T47D (cell line): ENCODE measurements around the gene CD247.

Experiments
- DNase-seq, 2 experiments: peaks; one replicate each; pipeline versions ENCODE4 v3.0.0 to v3.0.0-alpha.2; 2011 to 2012; ENCODE audit warnings: low read depth in 1 of 2, low spot score in 1 of 2
- JUND ChIP-seq: IDR thresholded peaks from 2 replicates; pipeline ENCODE4 v1.6.1; 2012; ENCODE audit warnings: low read depth
- in situ Hi-C: cut with HindIII; loops from 2 replicates; pipeline ENCODE4 v1.10.0; 2016; ENCODE audit warnings: low sequenced_read_pairs, low pct_unique_long_range_greater_than_20kb

Gene CD247

GRCh38 chr1:167408355-167408754, 110.0 kb downstream of the CD247 start:
- no peak for DNase-seq
- in situ Hi-C loops, result no loop called here
- TF ChIP-seq JUND, result no peak

- in situ Hi-C loops, result no loop called here
- TF ChIP-seq JUND, result no peak
- DNase-seq, result no peak
Measured at GRCh38 chr1:167404908-167405307, 113.4 kb downstream of the CD247 start.

DNA sequence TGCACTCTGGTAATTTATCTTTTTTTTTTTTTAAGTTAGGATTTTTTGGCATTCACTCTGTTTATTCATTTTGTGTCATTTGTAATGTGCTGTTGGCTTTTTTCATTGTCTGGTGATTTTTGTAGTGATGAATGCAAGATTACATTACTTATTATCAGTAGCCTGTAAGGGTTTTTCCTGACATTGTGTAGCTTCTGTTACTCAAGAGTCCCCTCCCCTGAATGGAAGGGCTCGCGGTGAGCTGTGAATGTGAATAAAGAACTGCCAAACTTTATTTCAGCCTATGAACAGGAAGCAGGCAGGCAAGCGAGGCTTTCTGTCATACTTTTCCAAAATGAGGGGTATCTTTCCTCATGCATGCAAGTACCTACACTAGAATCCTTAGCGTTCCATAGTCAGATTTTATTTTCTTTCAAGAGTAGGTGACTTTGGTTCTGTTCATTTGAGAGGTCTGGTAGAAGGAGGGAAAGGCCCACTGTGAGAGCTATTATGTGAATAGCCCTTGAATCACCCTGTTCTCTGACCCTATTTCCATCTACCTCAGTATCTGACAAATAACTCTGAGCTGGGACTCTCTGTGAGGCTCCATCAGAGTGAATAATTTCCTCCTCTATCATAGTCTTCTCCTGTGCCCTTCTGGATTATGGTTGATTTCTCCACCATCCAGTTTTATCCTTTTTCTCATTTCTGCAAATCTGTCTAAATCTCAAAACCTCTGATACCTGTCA, 114.0 kb downstream of the CD247 start:
- in situ Hi-C loops, result no loop called here
- no peak for TF ChIP-seq JUND
- DNase-seq, result no peak

- DNase-seq, result peak; percentile 63 to 83
- in situ Hi-C loops, result no loop called here
- no peak for TF ChIP-seq JUND
Measured at GRCh38 chr1:167401260-167401873, 117.0 kb downstream of the CD247 start.

DNA sequence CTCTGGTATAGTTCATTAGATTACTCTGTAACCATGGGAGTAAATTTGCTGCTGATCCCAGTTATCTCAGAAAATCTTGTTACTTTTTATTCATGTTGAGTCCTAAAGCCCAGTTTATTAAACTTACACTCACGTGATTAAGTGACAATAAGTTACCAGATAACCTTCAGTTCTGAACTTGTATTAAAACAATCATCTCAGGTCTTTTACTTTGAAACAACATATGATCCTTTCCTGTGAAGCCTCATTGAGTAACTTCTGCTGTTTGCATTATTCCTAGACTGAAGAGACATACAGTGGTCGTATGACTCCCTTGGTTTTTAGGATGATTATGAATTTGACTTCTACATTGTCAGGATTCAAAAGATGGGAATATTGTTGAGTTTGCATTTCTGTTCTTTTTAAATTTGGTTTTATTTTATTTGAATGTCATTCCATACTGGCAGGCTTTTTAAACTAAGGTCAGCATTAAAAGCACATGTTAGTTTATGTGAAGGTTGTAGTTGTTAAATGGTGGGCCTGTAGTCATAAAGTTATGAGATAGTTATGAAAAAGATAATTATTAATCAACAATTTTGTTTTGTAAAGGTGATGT, 117.9 kb downstream of the CD247 start:
- DNase-seq, result no peak
- no peak for TF ChIP-seq JUND
- in situ Hi-C loops, result no loop called here

DNA sequence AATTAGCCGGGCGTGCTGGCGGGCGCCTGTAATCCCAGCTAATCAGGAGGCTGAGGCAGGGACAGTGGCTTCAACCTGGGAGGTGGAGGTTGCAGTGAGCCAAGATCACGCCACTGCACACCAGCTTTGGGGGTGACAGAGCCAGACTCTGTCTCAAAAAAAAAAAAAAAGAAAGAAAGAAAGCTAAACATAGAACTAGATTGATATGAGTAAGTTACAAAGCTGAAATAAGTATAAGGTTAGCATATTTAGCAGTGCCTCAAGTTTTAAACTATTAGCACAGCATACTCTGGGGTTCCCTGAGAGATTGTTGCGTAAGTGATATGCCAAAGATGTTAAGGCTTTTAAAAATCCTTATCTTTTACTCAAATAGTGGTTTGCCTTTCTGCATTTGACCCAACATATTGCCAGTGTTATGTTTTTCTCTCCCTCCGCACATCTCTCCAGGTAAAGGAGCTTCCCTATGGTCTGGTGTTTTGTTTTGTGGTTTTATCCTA, 126.1 kb downstream of the CD247 start:
- no peak for TF ChIP-seq JUND
- DNase-seq, result no peak
- in situ Hi-C loops, result no loop called here

GRCh38 chr1:167388976-167389375, 129.4 kb downstream of the CD247 start:
- DNase-seq, result no peak
- no peak for TF ChIP-seq JUND
- in situ Hi-C loops, result no loop called here

DNA sequence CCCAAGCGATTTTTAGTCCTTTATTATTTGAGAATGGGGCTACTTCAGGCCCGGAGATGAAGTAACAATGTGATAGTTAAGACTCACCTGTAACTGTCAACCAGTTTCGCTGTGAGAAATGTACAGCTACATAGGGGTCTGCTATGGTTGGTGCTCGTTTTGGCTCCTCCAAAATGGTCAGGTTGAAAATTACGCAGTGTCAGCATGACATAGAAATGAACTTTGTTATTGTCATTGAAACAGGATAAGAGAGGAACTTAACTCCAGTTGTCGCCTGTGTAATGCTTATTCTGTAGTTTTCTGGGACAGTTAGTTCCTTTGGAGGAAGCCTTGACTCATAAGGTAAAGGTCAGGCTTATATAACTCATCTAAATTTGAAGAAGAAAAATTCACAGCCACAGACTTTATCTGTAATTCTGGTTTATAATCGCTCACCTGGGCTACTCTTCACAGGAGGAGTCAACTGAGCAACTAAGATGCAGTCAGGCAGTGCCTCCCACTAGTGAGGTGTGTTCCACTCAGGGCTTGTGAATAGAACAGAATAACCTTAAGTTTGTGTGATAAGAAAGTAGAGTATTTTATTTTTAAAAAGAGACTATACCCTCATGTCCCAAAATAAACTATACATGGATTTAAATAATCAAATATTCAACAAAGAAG, 130.9 kb downstream of the CD247 start:
- in situ Hi-C loops, result no loop called here
- no peak for DNase-seq
- TF ChIP-seq JUND, result no peak
